Rectal smooth muscle tissue (tissue), 1 donor: ENCODE data around the gene RASGRP4.

Experiments
- H3K27ac ChIP-seq: one replicate; pipeline ENCODE4 v1.7.0; 2013; ENCODE audit warnings: low read depth, low read length, inconsistent platforms
- H3K27me3 ChIP-seq: one replicate; pipeline ENCODE4 v1.7.0; 2013; ENCODE audit warnings: low read length; ENCODE audit not compliant: control insufficient read depth, insufficient read depth
- H3K36me3 ChIP-seq: one replicate; pipeline ENCODE4 v1.7.0; 2013; ENCODE audit warnings: low read length; ENCODE audit not compliant: control insufficient read depth, insufficient read depth
- H3K4me1 ChIP-seq: one replicate; pipeline ENCODE4 v1.7.0; 2013; ENCODE audit warnings: low read length; ENCODE audit not compliant: control insufficient read depth, insufficient read depth
- H3K4me3 ChIP-seq: one replicate; pipeline ENCODE4 v1.7.0; 2013; ENCODE audit warnings: low read length
- H3K9ac ChIP-seq: one replicate; pipeline ENCODE4 v1.7.0; 2013; ENCODE audit warnings: low read length

Gene RASGRP4

DNA sequence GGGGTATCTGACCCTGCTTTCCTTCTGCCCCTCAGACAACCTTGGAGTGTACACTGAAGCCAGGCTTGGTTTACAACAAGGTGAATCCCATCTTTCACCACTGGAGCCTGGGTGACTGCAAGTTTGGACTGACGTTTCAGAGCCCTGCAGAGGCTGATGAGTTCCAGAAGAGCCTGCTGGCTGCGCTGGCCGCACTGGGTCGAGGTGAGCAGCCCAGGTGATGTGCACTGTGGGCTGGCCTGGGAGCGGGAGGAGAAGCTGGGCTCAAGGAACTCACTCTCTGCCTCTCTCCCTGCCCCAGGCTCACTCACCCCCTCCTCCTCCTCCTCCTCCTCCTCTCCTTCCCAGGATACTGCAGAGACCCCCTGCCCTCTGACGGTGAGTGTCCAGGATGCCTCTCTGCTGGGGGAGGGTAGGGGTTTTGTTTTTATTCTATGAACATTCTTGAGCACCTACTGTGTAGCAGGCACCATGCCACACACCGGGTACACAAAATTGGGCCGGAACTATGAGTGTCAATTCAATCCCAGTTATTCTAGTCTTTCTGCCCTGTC is 34.0 kb downstream of the RASGRP4 start:
- peaks cover 7% of the 10 kb centered on the region for H3K27me3 ChIP-seq
- H3K4me1 ChIP-seq: no peaks in the 10 kb centered on the region
- no peak overlapping the region for H3K27ac ChIP-seq
- no peak overlapping the region for H3K4me3 ChIP-seq
- no peak overlapping the region for H3K9ac ChIP-seq
- H3K36me3 ChIP-seq: no peaks in the 10 kb centered on the region

DNA sequence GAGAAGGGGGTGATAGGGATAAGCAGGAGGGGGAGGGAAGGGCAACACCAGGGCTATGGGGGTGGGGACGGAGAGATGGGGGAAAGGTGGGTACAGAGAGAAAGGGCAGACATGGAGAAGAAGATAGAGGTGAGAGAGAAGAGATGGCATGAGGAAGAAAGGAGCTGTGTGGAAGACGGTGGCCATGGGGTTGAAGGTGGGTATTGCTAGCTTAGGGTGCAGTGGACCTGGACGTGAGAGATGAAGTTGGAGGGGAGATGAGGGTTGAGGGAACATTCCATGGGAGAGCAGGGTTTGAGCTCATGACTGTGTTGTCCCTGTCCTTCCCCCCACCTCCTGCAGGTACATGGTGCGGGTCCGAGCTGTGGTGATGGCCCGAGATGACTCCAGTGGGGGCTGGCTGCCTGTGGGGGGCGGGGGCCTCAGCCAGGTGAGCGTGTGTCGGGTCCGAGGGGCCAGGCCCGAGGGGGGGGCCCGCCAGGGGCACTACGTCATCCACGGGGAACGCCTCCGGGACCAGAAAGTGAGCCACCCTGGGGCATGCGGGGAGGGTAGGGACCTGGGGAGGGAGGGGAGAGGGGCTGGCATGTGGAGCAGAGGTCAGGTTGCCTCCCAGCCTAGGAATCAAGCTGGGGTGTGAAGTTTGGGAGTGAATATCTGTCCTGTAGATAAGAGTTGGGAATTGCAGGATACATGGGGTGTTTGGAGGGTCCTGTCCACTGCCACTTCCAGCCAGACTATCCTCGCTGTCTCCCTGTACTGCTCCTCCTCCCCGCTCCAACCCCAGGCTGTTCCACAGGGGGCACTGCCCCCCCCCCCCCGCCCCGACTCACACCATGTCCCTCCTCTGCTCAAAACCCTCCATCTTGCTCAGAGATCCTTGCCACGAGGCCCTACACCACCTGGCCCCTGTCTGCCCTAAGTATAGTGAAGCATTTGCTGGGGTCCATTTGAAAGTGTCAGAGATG is 35.8 kb downstream of the RASGRP4 start:
- Histone ChIP-seq H3K27ac (no peak overlapping the region), H3K36me3 (no peaks in the 10 kb centered on the region), H3K4me3 (no peak overlapping the region), H3K4me1 (no peaks in the 10 kb centered on the region), H3K27me3 (peaks cover 13% of the 10 kb centered on the region), H3K9ac (no peak overlapping the region)

DNA sequence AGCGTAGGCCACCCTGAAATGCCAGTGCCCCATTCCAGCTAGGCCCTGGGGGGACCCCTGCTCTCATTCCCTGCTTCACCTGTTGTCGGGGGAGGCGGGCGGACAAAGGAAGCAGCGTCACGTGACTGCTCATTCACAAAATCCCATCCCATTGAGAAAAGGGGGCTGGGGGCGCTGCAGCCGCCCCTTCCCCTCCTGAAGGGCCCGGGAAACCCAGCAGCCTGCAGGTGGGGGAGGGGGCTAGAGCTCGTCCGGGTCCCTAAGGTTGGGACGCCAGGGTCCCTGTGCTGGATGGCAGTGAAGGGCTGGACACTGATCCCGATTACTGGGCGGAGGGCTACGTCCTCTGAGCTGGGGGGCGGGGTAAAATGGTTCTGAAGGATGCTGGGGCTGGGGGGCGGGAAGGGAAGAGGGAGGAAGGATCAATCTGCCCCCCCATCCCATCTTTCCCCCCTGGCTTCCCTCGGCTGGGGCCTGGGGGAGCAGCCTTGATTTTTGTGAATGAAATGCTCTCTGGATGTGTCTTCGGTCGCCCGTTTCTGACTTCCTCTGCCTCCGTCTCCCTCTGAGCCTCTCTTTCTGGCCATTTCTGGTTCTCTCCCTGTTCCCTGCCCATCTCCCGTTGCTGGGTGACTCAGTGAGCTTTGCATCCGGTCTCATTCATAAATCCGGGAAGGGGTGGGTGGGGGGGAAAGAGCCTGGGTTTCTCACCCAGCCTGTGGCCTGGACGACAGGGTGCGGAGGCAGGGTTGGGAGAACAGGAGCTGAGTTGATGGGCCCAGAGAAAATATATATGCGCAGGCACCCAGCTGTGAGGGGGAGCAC is 36.7 kb downstream of the RASGRP4 start:
- Histone ChIP-seq H3K27me3 (peaks cover 13% of the 10 kb centered on the region), H3K4me3 (peak overlapping the region; percentile 26), H3K36me3 (no peaks in the 10 kb centered on the region), H3K4me1 (no peaks in the 10 kb centered on the region), H3K9ac (no peak overlapping the region), H3K27ac (no peak overlapping the region)

DNA sequence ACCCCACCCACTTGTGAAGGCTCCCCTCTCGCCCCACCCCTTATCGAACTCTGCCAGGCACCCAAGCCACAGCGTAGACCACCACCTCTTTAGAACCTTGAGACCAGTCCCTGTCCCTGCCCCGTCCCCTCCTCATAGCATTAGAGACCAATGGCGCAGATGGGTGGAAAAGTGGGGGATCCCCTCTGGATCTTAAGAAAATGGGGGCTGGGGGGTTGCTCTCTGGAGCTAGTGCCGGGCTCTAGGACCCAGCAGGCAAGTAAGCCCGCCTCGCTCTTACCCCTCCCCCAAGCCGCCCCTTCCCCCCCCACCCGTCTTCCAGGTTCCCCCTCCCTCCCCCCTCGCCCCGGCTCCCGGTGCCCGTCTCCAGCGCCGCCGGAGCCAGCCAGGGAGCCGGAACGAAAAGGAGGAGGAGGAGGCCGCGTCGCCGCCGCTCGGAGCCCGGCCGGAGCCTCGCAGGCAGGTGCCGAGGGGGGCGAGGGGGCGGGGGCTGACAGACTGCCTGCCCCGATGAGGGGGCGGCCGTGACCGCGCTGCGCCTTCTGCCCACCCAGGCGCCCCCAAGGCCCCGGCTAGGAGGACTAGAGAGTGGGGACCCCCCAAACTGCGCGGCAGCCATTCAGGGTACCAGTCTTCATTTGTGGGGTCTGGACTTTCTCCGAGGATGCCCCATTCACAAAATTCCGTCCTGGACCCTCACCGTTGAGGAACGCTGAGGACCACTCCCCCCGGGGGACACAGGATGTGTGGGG is 37.5 kb downstream of the RASGRP4 start, which contains the start of gene SPRED3:
TSS of gene SPRED3 (plus strand) at position 349 of the 752 bp plus-strand sequence. CDS start 1,606 bp downstream, outside the sequence.
- H3K4me1 ChIP-seq: no peaks in the 10 kb centered on the region
- H3K4me3 ChIP-seq: peak within 1 kb of the TSS; percentile 52
- no peak within 1 kb of the TSS for H3K27ac ChIP-seq
- H3K36me3 ChIP-seq: peaks cover under 1% of the 10 kb centered on the region
- no peak within 1 kb of the TSS for H3K9ac ChIP-seq
- H3K27me3 ChIP-seq: peaks cover 13% of the 10 kb centered on the region

- no peak within 1 kb of the TSS for H3K9ac ChIP-seq
- peaks cover 13% of the 10 kb centered on the region for H3K27me3 ChIP-seq
- peaks cover 8% of the 10 kb centered on the region for H3K36me3 ChIP-seq
- H3K4me3 ChIP-seq: peak within 1 kb of the TSS; percentile 52
- H3K27ac ChIP-seq: no peak within 1 kb of the TSS
- H3K4me1 ChIP-seq: no peaks in the 10 kb centered on the region
These were observed 38.3 kb downstream of the RASGRP4 start, which contains the start of gene GGN for GRCh38 chr19:38387550-38388348. Gene GGN, minus strand, starts transcription at chr19:38388034. Its CDS starts 773 bp downstream, at chr19:38387261.

DNA sequence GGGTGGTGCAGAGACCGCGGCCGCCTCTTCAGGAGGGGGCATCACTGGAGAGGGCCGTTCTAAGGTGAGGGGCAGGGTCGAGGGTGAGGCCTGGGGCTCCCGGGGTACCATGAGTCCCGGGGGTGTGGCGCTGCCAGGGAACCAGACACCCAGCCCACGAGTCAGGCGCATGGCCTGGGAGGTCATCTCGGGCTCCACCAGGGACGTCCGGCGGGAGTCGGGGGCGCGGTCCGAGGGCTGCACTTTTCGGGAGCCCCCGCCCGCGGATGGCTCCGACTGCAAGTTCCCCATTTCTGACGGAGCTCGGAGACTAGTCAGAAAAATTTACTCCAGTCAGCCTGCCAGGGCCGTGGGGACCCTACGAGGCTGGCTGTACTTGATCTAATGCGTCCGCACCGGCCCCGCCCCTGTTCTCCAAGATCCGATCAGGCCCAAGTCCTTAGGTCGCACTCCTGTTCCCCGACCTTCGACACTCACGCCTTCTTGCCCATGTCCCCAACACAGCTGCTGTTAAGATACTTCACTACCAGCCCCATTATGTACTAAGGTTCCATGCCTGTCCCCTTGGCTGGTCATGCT is 39.0 kb downstream of the RASGRP4 start:
- H3K27me3 ChIP-seq: peaks cover 13% of the 10 kb centered on the region
- no peak overlapping the region for H3K9ac ChIP-seq

GRCh38 chr19:38386300-38386970 is 39.6 kb downstream of the RASGRP4 start:
- Histone ChIP-seq H3K9ac (no peak overlapping the region), H3K27me3 (peaks cover 13% of the 10 kb centered on the region), H3K4me1 (no peaks in the 10 kb centered on the region), H3K36me3 (peaks cover 16% of the 10 kb centered on the region), H3K27ac (no peak overlapping the region), H3K4me3 (peak overlapping the region; percentile 22)

More for the DNA sequence above, 39.0 kb downstream of the RASGRP4 start:
- Histone ChIP-seq H3K4me3 (peak overlapping the region; percentile 52), H3K36me3 (peaks cover 10% of the 10 kb centered on the region), H3K27ac (no peak overlapping the region), H3K4me1 (no peaks in the 10 kb centered on the region)

DNA sequence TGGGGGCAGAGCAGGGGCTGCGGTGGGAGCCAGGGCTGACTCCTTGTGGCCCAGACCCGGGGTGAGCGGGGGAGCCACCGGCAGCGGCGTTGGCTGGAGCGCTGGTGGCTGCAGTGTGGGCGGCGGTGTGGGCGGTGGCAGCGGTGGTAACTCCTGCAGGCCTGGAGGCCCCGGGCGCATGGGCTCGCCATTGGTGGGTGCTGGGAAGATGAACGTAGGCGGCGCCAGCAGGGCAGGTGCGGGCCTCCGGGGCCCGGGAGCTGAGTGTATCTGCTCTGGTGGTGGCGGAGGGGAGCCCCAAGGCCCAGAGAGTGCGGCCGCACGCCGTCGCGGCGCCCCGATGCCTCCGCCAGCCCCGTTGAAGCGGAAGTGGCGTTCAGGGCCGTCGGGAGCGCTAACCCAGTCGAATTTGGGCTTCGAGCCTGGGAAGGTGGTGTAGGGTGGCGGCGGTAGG is 40.2 kb downstream of the RASGRP4 start:
- peaks cover 13% of the 10 kb centered on the region for H3K27me3 ChIP-seq
- no peak overlapping the region for H3K27ac ChIP-seq
- H3K9ac ChIP-seq: no peak overlapping the region
- peaks cover 22% of the 10 kb centered on the region for H3K36me3 ChIP-seq
- no peaks in the 10 kb centered on the region for H3K4me1 ChIP-seq
- no peak overlapping the region for H3K4me3 ChIP-seq

GRCh38 chr19:38385057-38385803 is 40.8 kb downstream of the RASGRP4 start:
- Histone ChIP-seq H3K4me1 (no peaks in the 10 kb centered on the region), H3K9ac (no peak overlapping the region), H3K36me3 (peaks cover 22% of the 10 kb centered on the region), H3K27me3 (peaks cover 13% of the 10 kb centered on the region), H3K27ac (no peak overlapping the region), H3K4me3 (no peak overlapping the region)
